Measurements from ENCODE around the gene KHDC3L. TPM values are rescaled to one million over a fixed set of nuclear protein-coding genes. Genes with fewer than 3 reads are reported as not detected.

Gene KHDC3L
- total and polyA plus RNA-seq, 2 of the 4 experiments (the other 2 are of a cell fraction) = not detected

GRCh38 chr6:73372516-73372915 lies 10.1 kb downstream of the KHDC3L start:
- Histone ChIP-seq H3K36me3 (ENCODE audit: control insufficient read depth, insufficient read depth, low read length) (no peaks in the 10 kb centered on the region), H3K14ac (replicated peaks; ENCODE audit: low read depth, low read length) (no peak overlapping the region), H3K27ac (ENCODE audit: insufficient read depth, low read length) (no peak overlapping the region), H4K91ac (ENCODE audit: insufficient read depth, low read depth, low read length) (no peak overlapping the region), H3K27me3 (ENCODE audit: control insufficient read depth, insufficient read depth, low read length) (peaks cover 3% of the 10 kb centered on the region), H3K56ac (ENCODE audit: extremely low read depth, insufficient read depth, low read length) (no peak overlapping the region), H3K18ac (ENCODE audit: low read depth, low read length) (no peak overlapping the region), H3K4me3 (ENCODE audit: insufficient read depth, low read depth, low read length) (no peak overlapping the region), H2BK5ac (ENCODE audit: low read depth, low read length, poor library complexity, severe bottlenecking) (no peak overlapping the region), H4K20me1 (ENCODE audit: insufficient read depth, low read length) (no peaks in the 10 kb centered on the region), H2BK20ac (ENCODE audit: low read depth, low read length) (no peak overlapping the region), H3K4ac (ENCODE audit: low read depth, low read length) (no peak overlapping the region), H2AK5ac (ENCODE audit: low read depth, low read length) (no peak overlapping the region), H2AFZ (replicated peaks; ENCODE audit: low read length, poor library complexity) (no peak overlapping the region), H3K9ac (ENCODE audit: low read depth, low read length) (no peak overlapping the region), H3K4me2 (ENCODE audit: low read depth, low read length) (no peak overlapping the region), H2AK9ac (replicated peaks; ENCODE audit: low read depth, low read length, poor library complexity) (no peak overlapping the region), H3K9me3 (ENCODE audit: control insufficient read depth, insufficient read depth, low read length) (peaks cover 10% of the 10 kb centered on the region), H3K23ac (ENCODE audit: low read depth, low read length) (no peak overlapping the region), H4K8ac (ENCODE audit: low read depth in 2 of 2, low read length in 2 of 2) (no peak overlapping the region), H3K4me1 (ENCODE audit: control insufficient read depth, insufficient read depth, low read length) (no peaks in the 10 kb centered on the region), H2BK120ac (ENCODE audit: low read depth, low read length) (no peak overlapping the region), H3K79me1 (ENCODE audit: low read depth in 1 of 2, low read length in 2 of 2) (no peaks in the 10 kb centered on the region), H3K9me1 (ENCODE audit: insufficient read depth, low read length) (no peaks in the 10 kb centered on the region), H4K5ac (ENCODE audit: low read depth, low read length) (no peak overlapping the region), H2BK15ac (ENCODE audit: low read depth, low read length) (no peak overlapping the region)
- POLR2A ChIA-PET (ENCODE audit: unreplicated experiment) = interaction anchor here (0.6 kb wide), 1 partner anchor 16 kb away, joined by 3 read pairs; no protein-coding TSS in a partner anchor
- intact Hi-C loops (cut with micrococcal nuclease) = no loop called here
- 73% methylated on average over 3 of the region's 10 CpGs; no CpG with 5 or more reads in 1 of the 2 experiments for WGBS, 2 experiments (ENCODE audit: extremely low coverage in 2 of 2, insufficient read length in 1 of 2)
- no peak for ATAC-seq (ENCODE audit: low read depth)
- in situ Hi-C loops (cut with MboI; ENCODE audit: low sequenced_read_pairs) = no loop called here
- DNase-seq = no peak
- dilution Hi-C loops (cut with HindIII; ENCODE audit: low sequenced_read_pairs, unreplicated experiment) = no loop called here
- no TSS peak for BruUV-seq (replicated peaks)
- CTCF ChIA-PET = interaction anchor here (0.6 kb wide), 1 partner anchor 431 kb away, joined by 3 read pairs; no protein-coding TSS in a partner anchor
- TF ChIP-seq CEBPB (IDR thresholded peaks at IDR 0.05; ENCODE audit: low read depth, low read length) (no peak), BHLHE40 (IDR thresholded peaks at IDR 0.05; ENCODE audit: low read depth, low read length) (no peak), RFX5 (IDR thresholded peaks at IDR 0.05; ENCODE audit: low read depth, low read length) (no peak), FOS (IDR thresholded peaks at IDR 0.05; ENCODE audit: low read depth, low read length) (no peak), POLR2A (IDR thresholded peaks at IDR 0.05; ENCODE audit: low read depth, low read length) (no peak), MAZ (IDR thresholded peaks at IDR 0.05; ENCODE audit: borderline replicate concordance, low read depth, low read length) (no peak), RCOR1 (IDR thresholded peaks at IDR 0.05; ENCODE audit: insufficient replicate concordance, low read length) (no peak), CHD1 (IDR thresholded peaks at IDR 0.05; ENCODE audit: low read depth, low read length) (no peak), SMC3 (IDR thresholded peaks at IDR 0.05; ENCODE audit: low read depth, low read length) (no peak), RAD21 (IDR thresholded peaks at IDR 0.05; ENCODE audit: low read length) (no peak), MXI1 (IDR thresholded peaks at IDR 0.05; ENCODE audit: borderline replicate concordance, low read depth, low read length) (no peak), NFE2L2 (IDR thresholded peaks at IDR 0.05; ENCODE audit: low read depth, low read length) (no peak), MAFK (IDR thresholded peaks at IDR 0.05; ENCODE audit: low read depth, low read length) (no peak)
- TF ChIP-seq, protein P1, sequence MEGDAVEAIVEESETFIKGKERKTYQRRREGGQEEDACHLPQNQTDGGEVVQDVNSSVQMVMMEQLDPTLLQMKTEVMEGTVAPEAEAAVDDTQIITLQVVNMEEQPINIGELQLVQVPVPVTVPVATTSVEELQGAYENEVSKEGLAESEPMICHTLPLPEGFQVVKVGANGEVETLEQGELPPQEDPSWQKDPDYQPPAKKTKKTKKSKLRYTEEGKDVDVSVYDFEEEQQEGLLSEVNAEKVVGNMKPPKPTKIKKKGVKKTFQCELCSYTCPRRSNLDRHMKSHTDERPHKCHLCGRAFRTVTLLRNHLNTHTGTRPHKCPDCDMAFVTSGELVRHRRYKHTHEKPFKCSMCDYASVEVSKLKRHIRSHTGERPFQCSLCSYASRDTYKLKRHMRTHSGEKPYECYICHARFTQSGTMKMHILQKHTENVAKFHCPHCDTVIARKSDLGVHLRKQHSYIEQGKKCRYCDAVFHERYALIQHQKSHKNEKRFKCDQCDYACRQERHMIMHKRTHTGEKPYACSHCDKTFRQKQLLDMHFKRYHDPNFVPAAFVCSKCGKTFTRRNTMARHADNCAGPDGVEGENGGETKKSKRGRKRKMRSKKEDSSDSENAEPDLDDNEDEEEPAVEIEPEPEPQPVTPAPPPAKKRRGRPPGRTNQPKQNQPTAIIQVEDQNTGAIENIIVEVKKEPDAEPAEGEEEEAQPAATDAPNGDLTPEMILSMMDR (conservative IDR thresholded peaks at IDR 0.05; ENCODE audit: low read depth, low read length) = no peak
- TF ChIP-seq, protein P2, sequence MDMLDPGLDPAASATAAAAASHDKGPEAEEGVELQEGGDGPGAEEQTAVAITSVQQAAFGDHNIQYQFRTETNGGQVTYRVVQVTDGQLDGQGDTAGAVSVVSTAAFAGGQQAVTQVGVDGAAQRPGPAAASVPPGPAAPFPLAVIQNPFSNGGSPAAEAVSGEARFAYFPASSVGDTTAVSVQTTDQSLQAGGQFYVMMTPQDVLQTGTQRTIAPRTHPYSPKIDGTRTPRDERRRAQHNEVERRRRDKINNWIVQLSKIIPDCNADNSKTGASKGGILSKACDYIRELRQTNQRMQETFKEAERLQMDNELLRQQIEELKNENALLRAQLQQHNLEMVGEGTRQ (IDR thresholded peaks at IDR 0.05; ENCODE audit: low read depth, low read length) = no peak
- TF ChIP-seq, protein P3, sequence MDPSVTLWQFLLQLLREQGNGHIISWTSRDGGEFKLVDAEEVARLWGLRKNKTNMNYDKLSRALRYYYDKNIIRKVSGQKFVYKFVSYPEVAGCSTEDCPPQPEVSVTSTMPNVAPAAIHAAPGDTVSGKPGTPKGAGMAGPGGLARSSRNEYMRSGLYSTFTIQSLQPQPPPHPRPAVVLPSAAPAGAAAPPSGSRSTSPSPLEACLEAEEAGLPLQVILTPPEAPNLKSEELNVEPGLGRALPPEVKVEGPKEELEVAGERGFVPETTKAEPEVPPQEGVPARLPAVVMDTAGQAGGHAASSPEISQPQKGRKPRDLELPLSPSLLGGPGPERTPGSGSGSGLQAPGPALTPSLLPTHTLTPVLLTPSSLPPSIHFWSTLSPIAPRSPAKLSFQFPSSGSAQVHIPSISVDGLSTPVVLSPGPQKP (IDR thresholded peaks at IDR 0.05; ENCODE audit: borderline replicate concordance, low read depth, low read length) = no peak
